ENCODE results near the gene IPO5.

DNA sequence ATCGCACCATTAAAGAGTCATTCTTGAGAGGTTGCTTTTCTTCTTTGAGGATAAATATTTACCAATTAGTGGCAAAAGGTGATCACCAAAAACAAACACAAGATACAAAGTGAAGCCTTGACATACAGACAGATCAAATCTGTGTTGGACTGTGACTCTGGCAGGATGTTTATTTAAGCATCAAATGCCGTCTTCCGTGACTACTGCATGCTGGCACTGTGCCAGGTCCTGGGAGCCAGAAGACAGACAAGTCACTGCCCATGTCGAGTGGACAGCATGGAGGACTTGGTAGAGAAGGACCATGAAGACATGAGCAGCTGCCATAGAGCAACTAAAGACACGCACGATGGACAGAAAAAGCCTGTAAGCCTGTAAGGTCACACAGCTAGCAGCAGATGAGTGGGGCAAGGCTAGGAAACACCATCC, 96.6 kb downstream of the IPO5 start:
- TF ChIP-seq, protein P1, sequence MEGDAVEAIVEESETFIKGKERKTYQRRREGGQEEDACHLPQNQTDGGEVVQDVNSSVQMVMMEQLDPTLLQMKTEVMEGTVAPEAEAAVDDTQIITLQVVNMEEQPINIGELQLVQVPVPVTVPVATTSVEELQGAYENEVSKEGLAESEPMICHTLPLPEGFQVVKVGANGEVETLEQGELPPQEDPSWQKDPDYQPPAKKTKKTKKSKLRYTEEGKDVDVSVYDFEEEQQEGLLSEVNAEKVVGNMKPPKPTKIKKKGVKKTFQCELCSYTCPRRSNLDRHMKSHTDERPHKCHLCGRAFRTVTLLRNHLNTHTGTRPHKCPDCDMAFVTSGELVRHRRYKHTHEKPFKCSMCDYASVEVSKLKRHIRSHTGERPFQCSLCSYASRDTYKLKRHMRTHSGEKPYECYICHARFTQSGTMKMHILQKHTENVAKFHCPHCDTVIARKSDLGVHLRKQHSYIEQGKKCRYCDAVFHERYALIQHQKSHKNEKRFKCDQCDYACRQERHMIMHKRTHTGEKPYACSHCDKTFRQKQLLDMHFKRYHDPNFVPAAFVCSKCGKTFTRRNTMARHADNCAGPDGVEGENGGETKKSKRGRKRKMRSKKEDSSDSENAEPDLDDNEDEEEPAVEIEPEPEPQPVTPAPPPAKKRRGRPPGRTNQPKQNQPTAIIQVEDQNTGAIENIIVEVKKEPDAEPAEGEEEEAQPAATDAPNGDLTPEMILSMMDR (conservative IDR thresholded peaks at IDR 0.05; ENCODE audit: low read length) = no peak
- TF ChIP-seq EZH2phosphoT487 (IDR thresholded peaks at IDR 0.05; ENCODE audit: borderline replicate concordance, low read depth, low read length) = no peak
